ENCODE results near the gene PACRG.
"Not testable (repeated sequence)": the region's sequence is repeated elsewhere in the genome, so short reads cannot be mapped to it uniquely, and the experiment has no call there.

Gene PACRG

GRCh38 chr6:162943369-162943768, 215.6 kb downstream of the PACRG start:
- no peak for DNase-seq (ENCODE audit: low spot score)

GRCh38 chr6:162951164-162951743, 223.5 kb downstream of the PACRG start:
- DNase-seq (ENCODE audit: low spot score) = no peak

GRCh38 chr6:162952423-162952822, 224.6 kb downstream of the PACRG start:
- no peak for DNase-seq (ENCODE audit: low spot score)

GRCh38 chr6:162957062-162957461, 229.3 kb downstream of the PACRG start:
- no peak for DNase-seq (ENCODE audit: low spot score)

- no peak for DNase-seq (ENCODE audit: low spot score)
Observed at GRCh38 chr6:162960679-162961457, 233.1 kb downstream of the PACRG start.

- no peak for DNase-seq (ENCODE audit: low spot score)
Observed at GRCh38 chr6:162962093-162962492, 234.3 kb downstream of the PACRG start.

- DNase-seq (ENCODE audit: low spot score) = no peak
Observed at GRCh38 chr6:162963861-162964260, 236.1 kb downstream of the PACRG start.

- DNase-seq (ENCODE audit: low spot score) = peak; percentile 15
Observed at GRCh38 chr6:162964488-162965140, 236.8 kb downstream of the PACRG start.

- DNase-seq (ENCODE audit: low spot score) = no peak
Observed at GRCh38 chr6:162965366-162965765, 237.6 kb downstream of the PACRG start.

GRCh38 chr6:162970246-162970645, 242.5 kb downstream of the PACRG start:
- DNase-seq (ENCODE audit: low spot score) = no peak

GRCh38 chr6:162971356-162971755, 243.6 kb downstream of the PACRG start:
- DNase-seq (ENCODE audit: low spot score) = no peak

GRCh38 chr6:162973151-162973872, 245.5 kb downstream of the PACRG start:
- DNase-seq (ENCODE audit: low spot score) = no peak

- no peak for DNase-seq (ENCODE audit: low spot score)
Observed at GRCh38 chr6:162973980-162974379, 246.2 kb downstream of the PACRG start.

GRCh38 chr6:162974685-162975084, 246.9 kb downstream of the PACRG start:
- DNase-seq (ENCODE audit: low spot score) = no peak

GRCh38 chr6:162976141-162976540, 248.4 kb downstream of the PACRG start:
- DNase-seq (ENCODE audit: low spot score) = no peak

- not testable (repeated sequence) for DNase-seq (ENCODE audit: low spot score)
Observed at GRCh38 chr6:162983234-162983633, 255.5 kb downstream of the PACRG start.

- no peak for DNase-seq (ENCODE audit: low spot score)
Observed at GRCh38 chr6:162998777-162999176, 271.0 kb downstream of the PACRG start.

- DNase-seq (ENCODE audit: low spot score) = no peak
Observed at GRCh38 chr6:162999575-163000285, 272.0 kb downstream of the PACRG start.

GRCh38 chr6:163001330-163001729, 273.6 kb downstream of the PACRG start:
- no peak for DNase-seq (ENCODE audit: low spot score)

GRCh38 chr6:163008186-163008585, 280.4 kb downstream of the PACRG start:
- DNase-seq (ENCODE audit: low spot score) = no peak

GRCh38 chr6:163008626-163009025, 280.9 kb downstream of the PACRG start:
- DNase-seq (ENCODE audit: low spot score) = no peak

GRCh38 chr6:163010145-163010544, 282.4 kb downstream of the PACRG start:
- no peak for DNase-seq (ENCODE audit: low spot score)

Measured in RKO (cell line).